SU-DHL-6 (cell line): ENCODE data around the gene SYCP2L.

Source experiments
- H2AFZ ChIP-seq: fragments of 200-600 bp; sonication (generic); 2 replicates; pipeline ENCODE4 v1.6.1; 2014; ENCODE audit warnings: low read depth, mild to moderate bottlenecking, moderate library complexity, mixed read lengths, antibody characterized with exemption, low read length; ENCODE audit not compliant: severe bottlenecking
- H3F3A ChIP-seq: fragments of 200-600 bp; shearing (Covaris generic); 2 replicates; pipeline ENCODE4 v1.6.0; 2016; ENCODE audit warnings: antibody characterized with exemption, mild to moderate bottlenecking; ENCODE audit not compliant: insufficient read depth
- H3K27ac ChIP-seq: fragments of 200-600 bp; sonication (generic); 2 replicates; pipeline ENCODE4 v1.5.1; 2016; ENCODE audit warnings: low read depth, mild to moderate bottlenecking, low read length, moderate library complexity, mixed read lengths
- H3K27me3 ChIP-seq: fragments of 200-600 bp; sonication (generic), shearing (Covaris generic); 2 replicates; pipeline ENCODE4 v1.6.0; 2014; ENCODE audit warnings: mild to moderate bottlenecking, low read length
- H3K36me3 ChIP-seq: fragments of 200-600 bp; sonication (generic); 2 replicates; pipeline ENCODE4 v1.6.1; 2014; ENCODE audit warnings: mild to moderate bottlenecking, low read length, mixed read lengths
- H3K4me2 ChIP-seq: fragments of 300-600, 200-600 bp; shearing (Covaris generic), sonication (generic); 2 replicates; pipeline ENCODE4 v1.6.0; 2014; ENCODE audit warnings: low read length, low read depth, mild to moderate bottlenecking; ENCODE audit not compliant: poor library complexity, severe bottlenecking
- H3K4me3 ChIP-seq: fragments of 200-600 bp; sonication (generic); 2 replicates; pipeline ENCODE4 v1.5.1; 2014; ENCODE audit warnings: antibody characterized with exemption, low read length, mild to moderate bottlenecking, mixed read lengths; ENCODE audit not compliant: insufficient read depth, poor library complexity, severe bottlenecking
- H3K79me2 ChIP-seq: fragments of 200-600 bp; sonication (generic); 2 replicates; pipeline ENCODE4 v1.6.1; 2014; ENCODE audit warnings: mild to moderate bottlenecking, low read length, moderate library complexity; ENCODE audit not compliant: insufficient read depth
- H3K9ac ChIP-seq: fragments of 200-600 bp; sonication (generic); 2 replicates; pipeline ENCODE4 v1.7.0; 2014; ENCODE audit warnings: mild to moderate bottlenecking, low read length
- H3K9me2 ChIP-seq: fragments of 200-600 bp; sonication (generic); replicated peaks from 2 replicates; pipeline ENCODE4 v1.6.1; 2014; ENCODE audit warnings: low read length; ENCODE audit not compliant: insufficient read depth
- H3K9me3 ChIP-seq: fragments of 200-600 bp; sonication (generic); 2 replicates; pipeline ENCODE4 v1.6.1; 2014; ENCODE audit warnings: low read length, mixed read lengths; ENCODE audit not compliant: insufficient read depth
- H4K20me1 ChIP-seq: fragments of 200-600 bp; sonication (generic); 2 replicates; pipeline ENCODE4 v1.6.1; 2014; ENCODE audit warnings: low read depth, mild to moderate bottlenecking, antibody characterized with exemption, low read length, moderate library complexity, mixed read lengths
- EZH2phosphoT487 ChIP-seq: fragments of 200-600 bp; sonication (generic), shearing (Covaris generic); conservative IDR thresholded peaks from 2 replicates; pipeline ENCODE4 v1.6.1; 2018; ENCODE audit warnings: mild to moderate bottlenecking, antibody characterized with exemption, low read length, moderate library complexity, mixed read lengths
- TF ChIP-seq, protein P1 (sequence below): fragments of 200-600 bp; sonication (generic); IDR thresholded peaks from one replicate; pipeline ENCODE4 v1.5.1; 2017; ENCODE audit warnings: antibody characterized with exemption, mild to moderate bottlenecking, low read length, moderate library complexity; ENCODE audit not compliant: insufficient read depth, poor library complexity, severe bottlenecking

The SYCP2L gene

DNA sequence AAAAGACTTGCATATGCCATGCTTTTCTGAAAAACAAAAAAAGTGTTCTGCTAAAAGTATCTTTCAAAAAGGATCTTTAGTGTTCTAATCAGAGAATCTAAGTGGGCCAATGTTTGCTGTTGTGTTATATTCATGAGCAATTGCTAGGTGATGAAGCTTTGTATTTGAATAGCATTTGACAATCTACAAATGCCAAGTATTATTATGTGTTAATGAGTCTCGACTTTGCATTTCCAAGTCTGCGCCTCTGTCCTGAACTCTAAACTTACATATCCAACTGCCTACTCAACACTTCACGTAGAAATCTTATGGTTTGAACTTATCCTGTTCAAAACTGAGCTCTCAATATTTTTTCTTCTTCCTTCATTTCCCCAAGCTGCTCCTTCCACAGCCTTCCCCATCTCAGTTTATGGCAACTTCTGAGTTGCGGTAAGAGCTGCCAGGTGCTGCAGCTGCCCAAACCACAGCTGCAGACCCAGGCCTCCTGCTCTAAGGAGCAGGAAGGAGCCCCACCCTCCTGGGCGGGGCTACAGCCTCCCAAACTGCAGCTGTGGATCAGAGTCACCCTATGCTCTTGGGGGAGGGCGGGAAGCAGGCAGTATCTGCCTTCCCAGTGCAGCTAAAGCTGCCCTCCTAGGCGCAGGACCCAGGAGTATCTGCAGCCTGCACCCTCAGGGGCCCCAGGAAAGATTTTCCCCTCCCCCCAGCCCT, 31.8 kb upstream of the SYCP2L start:
- Histone ChIP-seq H3K4me2 (no peak overlapping the region), H3K36me3 (no peaks in the 10 kb centered on the region), H4K20me1 (no peaks in the 10 kb centered on the region), H3K79me2 (no peaks in the 10 kb centered on the region), H3F3A (no peaks in the 10 kb centered on the region), H3K27me3 (no peaks in the 10 kb centered on the region), H3K9me2 (no peaks in the 10 kb centered on the region), H3K27ac (no peak overlapping the region), H3K9ac (no peak overlapping the region), H3K4me3 (no peak overlapping the region), H3K9me3 (peaks cover 6% of the 10 kb centered on the region; the same call in 1 of the 2 replicates), H2AFZ (no peak overlapping the region)
- TF ChIP-seq, protein P1, sequence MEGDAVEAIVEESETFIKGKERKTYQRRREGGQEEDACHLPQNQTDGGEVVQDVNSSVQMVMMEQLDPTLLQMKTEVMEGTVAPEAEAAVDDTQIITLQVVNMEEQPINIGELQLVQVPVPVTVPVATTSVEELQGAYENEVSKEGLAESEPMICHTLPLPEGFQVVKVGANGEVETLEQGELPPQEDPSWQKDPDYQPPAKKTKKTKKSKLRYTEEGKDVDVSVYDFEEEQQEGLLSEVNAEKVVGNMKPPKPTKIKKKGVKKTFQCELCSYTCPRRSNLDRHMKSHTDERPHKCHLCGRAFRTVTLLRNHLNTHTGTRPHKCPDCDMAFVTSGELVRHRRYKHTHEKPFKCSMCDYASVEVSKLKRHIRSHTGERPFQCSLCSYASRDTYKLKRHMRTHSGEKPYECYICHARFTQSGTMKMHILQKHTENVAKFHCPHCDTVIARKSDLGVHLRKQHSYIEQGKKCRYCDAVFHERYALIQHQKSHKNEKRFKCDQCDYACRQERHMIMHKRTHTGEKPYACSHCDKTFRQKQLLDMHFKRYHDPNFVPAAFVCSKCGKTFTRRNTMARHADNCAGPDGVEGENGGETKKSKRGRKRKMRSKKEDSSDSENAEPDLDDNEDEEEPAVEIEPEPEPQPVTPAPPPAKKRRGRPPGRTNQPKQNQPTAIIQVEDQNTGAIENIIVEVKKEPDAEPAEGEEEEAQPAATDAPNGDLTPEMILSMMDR, result no peak
- no peak for TF ChIP-seq EZH2phosphoT487

DNA sequence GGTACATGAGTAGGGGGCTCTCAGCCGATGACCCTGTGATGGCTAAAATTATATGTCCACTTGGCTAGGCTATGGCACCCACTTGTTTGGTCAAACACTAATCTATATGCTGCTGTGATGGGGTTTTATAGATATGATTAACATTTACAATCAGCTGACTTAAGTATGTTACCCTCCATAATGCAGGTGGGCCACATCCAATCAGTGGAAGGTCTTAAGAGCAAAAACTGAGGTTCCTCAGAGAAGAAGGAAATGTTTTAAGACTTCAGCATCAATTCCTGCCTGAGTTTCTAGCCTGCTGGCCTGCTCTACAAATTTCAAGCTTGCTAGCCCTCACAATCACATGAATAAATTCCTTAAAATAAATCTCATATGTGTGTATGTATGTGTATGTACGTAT, 29.6 kb upstream of the SYCP2L start:
- TF ChIP-seq, protein P1, result no peak
- TF ChIP-seq EZH2phosphoT487, result no peak
- Histone ChIP-seq H3K9me2 (no peaks in the 10 kb centered on the region), H3K9ac (no peak overlapping the region), H2AFZ (no peak overlapping the region), H3K36me3 (no peaks in the 10 kb centered on the region), H3K4me2 (no peak overlapping the region), H3K27ac (no peak overlapping the region), H3K4me3 (no peak overlapping the region), H3K79me2 (no peaks in the 10 kb centered on the region), H3K9me3 (peaks cover 6% of the 10 kb centered on the region; the same call in 1 of the 2 replicates), H3F3A (no peaks in the 10 kb centered on the region), H3K27me3 (no peaks in the 10 kb centered on the region), H4K20me1 (no peaks in the 10 kb centered on the region)

DNA sequence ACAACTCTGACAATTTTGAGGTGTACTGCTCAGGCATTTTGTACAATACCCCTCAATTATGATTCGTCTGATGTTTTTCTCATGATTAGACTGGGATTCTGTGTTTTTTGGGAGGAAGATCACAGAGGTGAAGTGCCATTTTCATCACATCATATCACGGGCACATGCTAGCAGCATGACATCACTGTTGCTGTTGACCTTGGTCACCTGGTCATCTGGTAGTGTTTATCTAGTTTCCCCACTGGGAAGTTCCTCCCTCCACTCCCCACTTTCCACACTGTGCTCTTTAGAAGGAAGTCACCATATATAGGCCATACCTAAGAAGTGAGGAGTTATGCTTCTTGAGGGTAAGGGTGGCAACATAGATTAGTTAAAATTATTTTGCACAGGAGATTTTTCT, 25.8 kb upstream of the SYCP2L start:
- Histone ChIP-seq H3K27me3 (no peaks in the 10 kb centered on the region), H3K27ac (no peak overlapping the region), H3K4me2 (no peak overlapping the region), H3F3A (no peaks in the 10 kb centered on the region), H3K4me3 (no peak overlapping the region), H3K9ac (no peak overlapping the region), H2AFZ (no peak overlapping the region), H3K9me2 (no peaks in the 10 kb centered on the region), H4K20me1 (no peaks in the 10 kb centered on the region), H3K9me3 (no peaks in the 10 kb centered on the region), H3K36me3 (no peaks in the 10 kb centered on the region), H3K79me2 (no peaks in the 10 kb centered on the region)
- TF ChIP-seq, protein P1, result no peak
- no peak for TF ChIP-seq EZH2phosphoT487
